Ishikawa (cell line): ENCODE results near the gene PTPRN2.

Source experiments
- CEBPB ChIP-seq: IDR thresholded peaks from 2 replicates; pipeline ENCODE4 v1.6.1; 2012
- CREB1 ChIP-seq: IDR thresholded peaks from 2 replicates; pipeline ENCODE4 v1.6.1; 2012; ENCODE audit warnings: low read depth
- EGR1 ChIP-seq: IDR thresholded peaks from 2 replicates; pipeline ENCODE4 v1.6.1; 2012
- EP300 ChIP-seq: IDR thresholded peaks from 2 replicates; pipeline ENCODE4 v1.6.1; 2012; ENCODE audit warnings: borderline replicate concordance
- FOXM1 ChIP-seq: IDR thresholded peaks from 2 replicates; pipeline ENCODE4 v1.6.1; 2012; ENCODE audit warnings: low read depth, borderline replicate concordance
- NFIC ChIP-seq: IDR thresholded peaks from 2 replicates; pipeline ENCODE4 v1.6.1; 2012
- RAD21 ChIP-seq: IDR thresholded peaks from 2 replicates; pipeline ENCODE4 v1.6.1; 2012; ENCODE audit warnings: low read depth
- TAF1 ChIP-seq: IDR thresholded peaks from 2 replicates; pipeline ENCODE4 v1.6.1; 2012; ENCODE audit warnings: low read depth, mild to moderate bottlenecking
- TCF12 ChIP-seq: IDR thresholded peaks from 2 replicates; pipeline ENCODE4 v1.6.1; 2012; ENCODE audit warnings: low read depth
- TEAD4 ChIP-seq: IDR thresholded peaks from 2 replicates; pipeline ENCODE4 v1.6.1; 2012
- YY1 ChIP-seq: IDR thresholded peaks from 2 replicates; pipeline ENCODE4 v1.6.1; 2012; ENCODE audit warnings: low read depth
- ZBTB7A ChIP-seq: IDR thresholded peaks from 2 replicates; pipeline ENCODE4 v1.6.1; 2012; ENCODE audit warnings: low read depth
- TF ChIP-seq, protein P1 (sequence below): IDR thresholded peaks from 2 replicates; pipeline ENCODE4 v1.6.1; 2012
- TF ChIP-seq, protein P2 (sequence below): IDR thresholded peaks from 2 replicates; pipeline ENCODE4 v1.6.1; 2012; ENCODE audit warnings: low read depth, mild to moderate bottlenecking
- TF ChIP-seq, protein P3 (sequence below): IDR thresholded peaks from 2 replicates; pipeline ENCODE4 v1.6.1; 2012

Gene PTPRN2

DNA sequence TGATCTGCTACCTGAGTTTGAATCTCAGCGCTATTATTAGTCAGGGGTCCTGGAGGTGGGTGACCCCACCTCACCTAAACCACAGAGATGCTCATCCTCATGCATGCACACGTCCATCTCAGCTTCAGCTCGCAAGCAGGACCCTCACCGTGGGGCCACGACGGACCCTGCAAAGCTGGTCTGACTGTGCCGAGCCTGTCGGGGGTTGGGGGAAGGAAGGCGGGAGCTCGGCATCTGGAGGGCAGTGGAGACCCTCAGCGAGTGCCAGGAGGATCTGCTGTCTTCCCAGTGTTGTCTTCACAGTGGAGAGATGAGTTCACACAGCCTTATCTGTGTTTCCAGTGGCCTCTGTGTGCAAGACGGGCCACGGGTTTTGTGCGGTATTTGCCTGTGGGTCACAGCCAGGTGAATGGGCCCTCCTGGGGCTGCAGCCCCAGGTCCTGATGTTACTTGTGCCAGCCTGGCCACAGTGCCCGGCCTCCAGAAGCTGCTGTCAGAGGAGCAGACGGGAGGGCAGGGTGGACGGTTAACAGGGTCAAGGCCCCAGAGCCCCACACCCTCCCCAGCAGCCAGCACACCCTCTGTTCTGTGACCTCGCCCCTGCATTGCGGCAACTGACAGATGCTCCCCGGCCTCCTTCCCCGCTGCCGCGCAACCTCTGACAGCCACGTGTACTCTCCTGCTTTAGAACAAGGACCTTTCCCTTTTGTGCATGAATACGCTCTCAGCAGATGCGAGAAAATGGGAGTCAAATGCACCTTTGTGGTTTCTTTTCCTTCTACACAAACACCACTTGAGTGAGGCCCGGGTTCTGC, 722.1 kb downstream of the PTPRN2 start:
- TF ChIP-seq CEBPB = no peak
- TF ChIP-seq TAF1 = no peak
- TF ChIP-seq YY1 = no peak
- TF ChIP-seq NFIC = no peak
- TF ChIP-seq CREB1 = no peak
- TF ChIP-seq ZBTB7A = no peak

DNA sequence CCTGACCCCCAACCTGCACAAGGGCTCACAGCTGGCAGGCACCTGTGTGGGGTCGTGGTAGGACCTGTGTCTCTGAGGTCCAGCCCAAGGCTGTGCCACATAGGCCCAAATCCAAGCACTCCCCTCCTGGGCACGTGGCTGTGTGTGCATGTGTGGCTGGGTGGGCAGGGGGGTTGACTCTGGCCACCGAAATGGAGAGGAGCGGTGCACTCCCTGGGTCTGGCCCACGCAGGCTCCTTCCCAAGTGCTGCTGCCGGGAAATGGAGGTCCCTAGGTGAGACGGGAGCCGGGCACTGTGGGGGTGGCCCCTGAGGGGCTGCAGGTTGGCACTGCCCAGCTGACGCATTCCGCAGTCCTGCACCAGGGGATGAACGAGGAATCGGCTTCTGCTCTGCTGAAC, 722.7 kb downstream of the PTPRN2 start:
- TF ChIP-seq EGR1 (no peak), CREB1 (no peak), FOXM1 (no peak), ZBTB7A (no peak), TCF12 (no peak), TEAD4 (no peak), EP300 (no peak), NFIC (no peak), TAF1 (no peak), CEBPB (no peak), RAD21 (no peak)
- TF ChIP-seq, protein P1, sequence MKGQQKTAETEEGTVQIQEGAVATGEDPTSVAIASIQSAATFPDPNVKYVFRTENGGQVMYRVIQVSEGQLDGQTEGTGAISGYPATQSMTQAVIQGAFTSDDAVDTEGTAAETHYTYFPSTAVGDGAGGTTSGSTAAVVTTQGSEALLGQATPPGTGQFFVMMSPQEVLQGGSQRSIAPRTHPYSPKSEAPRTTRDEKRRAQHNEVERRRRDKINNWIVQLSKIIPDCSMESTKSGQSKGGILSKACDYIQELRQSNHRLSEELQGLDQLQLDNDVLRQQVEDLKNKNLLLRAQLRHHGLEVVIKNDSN = no peak
- TF ChIP-seq, protein P2, sequence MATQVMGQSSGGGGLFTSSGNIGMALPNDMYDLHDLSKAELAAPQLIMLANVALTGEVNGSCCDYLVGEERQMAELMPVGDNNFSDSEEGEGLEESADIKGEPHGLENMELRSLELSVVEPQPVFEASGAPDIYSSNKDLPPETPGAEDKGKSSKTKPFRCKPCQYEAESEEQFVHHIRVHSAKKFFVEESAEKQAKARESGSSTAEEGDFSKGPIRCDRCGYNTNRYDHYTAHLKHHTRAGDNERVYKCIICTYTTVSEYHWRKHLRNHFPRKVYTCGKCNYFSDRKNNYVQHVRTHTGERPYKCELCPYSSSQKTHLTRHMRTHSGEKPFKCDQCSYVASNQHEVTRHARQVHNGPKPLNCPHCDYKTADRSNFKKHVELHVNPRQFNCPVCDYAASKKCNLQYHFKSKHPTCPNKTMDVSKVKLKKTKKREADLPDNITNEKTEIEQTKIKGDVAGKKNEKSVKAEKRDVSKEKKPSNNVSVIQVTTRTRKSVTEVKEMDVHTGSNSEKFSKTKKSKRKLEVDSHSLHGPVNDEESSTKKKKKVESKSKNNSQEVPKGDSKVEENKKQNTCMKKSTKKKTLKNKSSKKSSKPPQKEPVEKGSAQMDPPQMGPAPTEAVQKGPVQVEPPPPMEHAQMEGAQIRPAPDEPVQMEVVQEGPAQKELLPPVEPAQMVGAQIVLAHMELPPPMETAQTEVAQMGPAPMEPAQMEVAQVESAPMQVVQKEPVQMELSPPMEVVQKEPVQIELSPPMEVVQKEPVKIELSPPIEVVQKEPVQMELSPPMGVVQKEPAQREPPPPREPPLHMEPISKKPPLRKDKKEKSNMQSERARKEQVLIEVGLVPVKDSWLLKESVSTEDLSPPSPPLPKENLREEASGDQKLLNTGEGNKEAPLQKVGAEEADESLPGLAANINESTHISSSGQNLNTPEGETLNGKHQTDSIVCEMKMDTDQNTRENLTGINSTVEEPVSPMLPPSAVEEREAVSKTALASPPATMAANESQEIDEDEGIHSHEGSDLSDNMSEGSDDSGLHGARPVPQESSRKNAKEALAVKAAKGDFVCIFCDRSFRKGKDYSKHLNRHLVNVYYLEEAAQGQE = no peak

DNA sequence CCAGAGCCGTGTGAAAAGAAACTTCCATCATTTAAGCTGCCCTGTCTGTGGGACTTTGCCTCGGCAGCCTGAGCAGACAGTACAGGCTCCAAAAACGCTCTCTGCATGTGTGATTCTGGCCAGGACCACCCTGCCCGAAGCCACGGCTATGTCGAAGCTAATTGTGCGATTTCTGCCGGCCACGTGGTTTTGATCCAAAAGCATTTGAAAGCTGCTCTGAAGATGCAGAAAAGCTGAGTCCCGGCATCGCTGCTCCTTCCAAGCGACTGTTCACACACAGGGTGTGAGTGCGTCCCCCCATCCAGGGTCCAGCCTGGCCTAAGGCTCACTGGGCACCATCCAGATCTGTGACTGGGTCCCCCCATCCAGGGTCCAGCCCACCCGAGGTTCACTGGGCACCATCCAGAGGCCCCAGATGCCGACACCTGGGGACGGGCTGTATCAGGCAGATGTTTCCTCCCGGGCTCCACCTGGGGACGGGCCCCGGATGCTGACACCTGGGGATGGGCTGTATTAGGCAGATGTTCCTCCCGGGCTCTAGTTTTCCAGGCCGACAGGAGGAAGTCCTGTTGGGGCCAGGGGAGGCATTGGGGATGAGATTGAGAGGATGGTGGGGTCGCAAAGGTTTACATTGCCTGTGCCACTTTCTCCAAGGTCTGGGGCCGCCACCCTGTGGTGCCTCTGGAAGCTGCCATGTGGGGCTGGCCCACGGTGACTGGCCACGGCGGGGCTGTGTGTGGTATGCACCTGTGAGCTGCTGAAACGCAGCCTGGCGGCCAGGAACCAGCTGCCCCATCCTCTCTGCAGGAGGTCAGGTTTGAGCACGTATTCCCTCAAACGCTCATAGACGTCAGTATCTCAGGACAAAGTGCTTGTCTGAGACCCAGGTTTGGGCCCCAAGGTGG, 723.5 kb downstream of the PTPRN2 start:
- TF ChIP-seq, protein P3, sequence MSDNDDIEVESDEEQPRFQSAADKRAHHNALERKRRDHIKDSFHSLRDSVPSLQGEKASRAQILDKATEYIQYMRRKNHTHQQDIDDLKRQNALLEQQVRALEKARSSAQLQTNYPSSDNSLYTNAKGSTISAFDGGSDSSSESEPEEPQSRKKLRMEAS = no peak
- TF ChIP-seq RAD21 (no peak), ZBTB7A (no peak), NFIC (no peak), EP300 (no peak), CEBPB (no peak), TAF1 (no peak)

DNA sequence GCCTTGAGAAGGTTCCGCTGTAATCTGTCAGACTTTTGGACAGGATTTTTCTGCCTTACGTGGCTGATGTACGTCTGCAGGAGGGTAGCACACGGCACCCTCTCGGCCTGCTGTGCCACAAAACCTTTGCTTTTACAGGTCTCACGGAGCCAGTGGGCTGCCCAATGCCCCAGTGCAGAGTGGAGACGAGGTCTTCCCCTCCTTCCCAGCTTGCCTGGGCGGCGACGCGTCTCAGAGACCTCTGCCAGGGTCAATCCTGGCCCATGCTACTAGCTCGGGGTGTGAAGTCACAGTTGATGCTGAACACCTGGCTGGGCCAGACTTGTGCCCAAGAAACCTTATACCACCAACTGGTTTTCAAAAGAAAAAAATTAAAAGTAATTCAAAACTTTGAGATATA, 724.4 kb downstream of the PTPRN2 start:
- TF ChIP-seq FOXM1 (no peak), TAF1 (no peak)

DNA sequence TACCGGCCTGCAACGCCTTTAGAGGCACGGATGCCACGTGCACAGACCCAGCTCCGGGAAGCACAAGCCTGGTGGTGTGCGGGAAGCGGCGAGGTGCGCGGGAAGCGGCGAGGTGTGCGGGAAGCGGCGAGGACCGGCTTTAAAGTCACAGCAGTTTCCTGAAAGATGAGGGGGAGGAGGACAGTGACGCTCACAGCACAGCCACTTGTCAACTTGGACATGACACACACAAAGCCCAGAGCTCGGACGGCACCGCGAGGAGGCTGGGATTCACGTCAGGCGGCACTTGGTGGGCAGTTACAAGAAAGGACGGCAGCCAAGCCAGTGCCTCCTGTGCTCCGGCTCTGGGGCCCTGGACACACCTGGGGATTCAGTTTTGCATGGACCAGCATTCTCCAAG, 724.9 kb downstream of the PTPRN2 start:
- TF ChIP-seq EP300 = no peak
- TF ChIP-seq CREB1 = no peak
- TF ChIP-seq TEAD4 = no peak
- no peak for TF ChIP-seq TCF12
- TF ChIP-seq EGR1 = no peak
- TF ChIP-seq RAD21 = no peak
- TF ChIP-seq NFIC = no peak
- TF ChIP-seq FOXM1 = no peak
- TF ChIP-seq, protein P3 = no peak
- TF ChIP-seq YY1 = no peak
- TF ChIP-seq TAF1 = no peak
- no peak for TF ChIP-seq CEBPB
- TF ChIP-seq, protein P2 = no peak
- TF ChIP-seq ZBTB7A = no peak
- TF ChIP-seq, protein P1 = no peak

DNA sequence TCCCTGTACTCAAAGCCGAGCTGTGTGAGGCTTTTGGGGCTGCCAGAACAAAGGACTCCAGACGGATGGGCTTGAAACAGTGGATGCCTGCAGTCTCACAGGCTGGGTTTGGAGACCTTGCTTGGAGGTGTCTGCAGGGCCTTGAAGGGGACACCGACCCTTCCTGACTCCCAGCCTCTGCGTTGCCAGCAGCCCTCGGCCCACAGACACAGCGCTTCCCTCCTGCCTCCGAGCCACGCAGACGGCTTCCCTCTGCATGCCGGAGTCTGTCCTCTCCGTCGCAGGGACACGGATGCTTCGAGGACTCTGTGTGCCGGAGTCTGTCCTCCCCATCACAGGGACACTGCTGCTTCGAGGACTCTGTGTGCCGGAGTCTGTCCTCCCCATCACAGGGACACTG, 726.1 kb downstream of the PTPRN2 start:
- TF ChIP-seq TCF12 = no peak
- TF ChIP-seq, protein P3 = no peak
- TF ChIP-seq, protein P1 = no peak
- TF ChIP-seq CREB1 = no peak
- TF ChIP-seq YY1 = no peak
- TF ChIP-seq TEAD4 = no peak
- TF ChIP-seq EGR1 = no peak
- no peak for TF ChIP-seq RAD21
- TF ChIP-seq, protein P2 = no peak
- no peak for TF ChIP-seq EP300
